HepG2 (cell line): ENCODE measurements around the gene GPATCH11. TPM values are rescaled to one million over a fixed set of nuclear protein-coding genes. Genes with fewer than 3 reads are reported as not detected.

Experiments
- ATAC-seq: fragments of 200-7000 bp; cut with Tn5 transposase; 3 replicates; pipeline ENCODE4 v1.9.1; 2020; ENCODE audit warnings: mild to moderate bottlenecking, moderate library complexity
- BruUV-seq: library from RNA; stranded (reverse); fragments of 400-500 nt; replicated peaks from 2 replicates; lab custom pipeline; 2021; lab: Mats Ljungman, UMichigan
- CTCF ChIA-PET: fragments of 300-600 bp; formaldehyde crosslinking; extraction: SDS; loops from one replicate; lab custom pipeline; 2021; ENCODE audit warnings: low total read pairs, inconsistent platforms, low intra/inter-chr PET ratio; lab: Yijun Ruan, JAX
- POLR2A ChIA-PET: fragments of 350-600 bp; sonication (Branson Sonifier 250); formaldehyde crosslinking; loops from one replicate; lab custom pipeline; 2020; ENCODE audit warnings: antibody characterized with exemption, inconsistent platforms; lab: Yijun Ruan, JAX
- DNase-seq: peaks from one replicate; pipeline ENCODE4 v3.0.0-alpha.2; 2015; ENCODE audit warnings: low spot score
- FAIRE-seq: peaks from 3 replicates; lab custom pipeline; 2011; peaks lifted over from hg19 to GRCh38; lab: Jason Lieb, UNC
- H2AFZ ChIP-seq: one replicate; pipeline ENCODE4 v1.6.1; 2011; ENCODE audit warnings: low read length, inconsistent platforms
- H3K27ac ChIP-seq: fragments of 300-600 bp; 3 replicates; pipeline ENCODE4 v1.8.0; 2011; ENCODE audit warnings: mixed run types, mild to moderate bottlenecking, mixed read lengths, low read length, inconsistent platforms; ENCODE audit not compliant: insufficient read depth; ENCODE audit errors: extremely low read length
- H3K27me3 ChIP-seq, 2 experiments: fragments of 200-600 bp in 1 of 2; 2 replicates in 1 of 2; 3 replicates in 1 of 2; pipeline versions ENCODE4 v1.6.0 to v1.8.0; 2011; ENCODE audit warnings: low read length in 2 of 2, mild to moderate bottlenecking in 2 of 2, moderate library complexity in 2 of 2, inconsistent platforms in 1 of 2; ENCODE audit not compliant: insufficient read depth in 2 of 2, control insufficient read depth in 1 of 2
- H3K36me3 ChIP-seq, 2 experiments: fragments of 200-600 bp in 1 of 2; replicated peaks in 1 of 2; 2 replicates in 1 of 2; 3 replicates in 1 of 2; pipeline versions ENCODE4 v1.5.1 to v1.8.0; 2011; ENCODE audit warnings: low read length in 2 of 2, inconsistent platforms in 1 of 2; ENCODE audit not compliant: insufficient read depth in 2 of 2, control insufficient read depth in 1 of 2
- H3K4me1 ChIP-seq: 2 replicates; pipeline ENCODE4 v1.5.1; 2012; ENCODE audit warnings: low read length, inconsistent platforms; ENCODE audit not compliant: insufficient read depth
- H3K4me2 ChIP-seq: 2 replicates; pipeline ENCODE4 v1.6.0; 2011; ENCODE audit warnings: low read depth, low read length, inconsistent platforms
- H3K4me3 ChIP-seq, 3 experiments: fragments of 200-600 bp in 1 of 3; sonication (generic), shearing (Covaris generic) in 1 of 3; replicated peaks in 1 of 3; 2 replicates each; pipeline ENCODE4 v1.5.1; 2011 to 2016; ENCODE audit warnings: low read length in 3 of 3, inconsistent platforms in 2 of 3, low read depth in 2 of 3, mild to moderate bottlenecking in 2 of 3, control low read depth in 1 of 3, mixed read lengths in 1 of 3; ENCODE audit not compliant: insufficient read depth in 1 of 3
- H3K79me2 ChIP-seq: one replicate; pipeline ENCODE4 v1.6.1; 2011; ENCODE audit warnings: low read length, inconsistent platforms; ENCODE audit not compliant: insufficient read depth
- H3K9ac ChIP-seq: 2 replicates; pipeline ENCODE4 v1.6.0; 2011; ENCODE audit warnings: mild to moderate bottlenecking, low read depth, low read length, inconsistent platforms; ENCODE audit not compliant: insufficient read depth
- H3K9me3 ChIP-seq: 2 replicates; pipeline ENCODE4 v1.5.1; 2012; ENCODE audit warnings: mild to moderate bottlenecking, low read length
- H4K20me1 ChIP-seq: 2 replicates; pipeline ENCODE4 v1.6.0; 2011; ENCODE audit warnings: inconsistent platforms, mild to moderate bottlenecking, low read length, moderate library complexity; ENCODE audit not compliant: insufficient read depth
- CREB3 ChIP-seq: sonication (generic); formaldehyde crosslinking; IDR thresholded peaks from 2 replicates; pipeline ENCODE4 v1.5.0; 2020; ENCODE audit warnings: missing genetic modification reagents
- E2F1 ChIP-seq: sonication (generic); formaldehyde crosslinking; IDR thresholded peaks from 2 replicates; pipeline ENCODE4 v1.5.0; 2020; ENCODE audit warnings: missing genetic modification reagents
- GPN1 ChIP-seq: sonication (generic); formaldehyde crosslinking; IDR thresholded peaks from 2 replicates; pipeline ENCODE4 v1.5.1; 2020; ENCODE audit warnings: missing genetic modification reagents, borderline replicate concordance
- HIVEP1 ChIP-seq: sonication (generic); formaldehyde crosslinking; IDR thresholded peaks from 2 replicates; pipeline ENCODE4 v1.4.0; 2020; ENCODE audit warnings: mild to moderate bottlenecking, missing genetic modification reagents
- MXD1 ChIP-seq: sonication (generic); formaldehyde crosslinking; IDR thresholded peaks from 2 replicates; pipeline ENCODE4 v1.4.0; 2020; ENCODE audit warnings: mild to moderate bottlenecking, missing genetic modification reagents
- PHB2 ChIP-seq: fragments of 450-650 bp; IDR thresholded peaks from 2 replicates; pipeline ENCODE4 v1.6.1; 2018; ENCODE audit not compliant: partially characterized antibody
- SP4 ChIP-seq: sonication (generic); formaldehyde crosslinking; IDR thresholded peaks from 2 replicates; pipeline ENCODE4 v1.8.1; 2023; ENCODE audit warnings: mild to moderate bottlenecking, missing genetic modification reagents
- SSRP1 ChIP-seq: IDR thresholded peaks from 2 replicates; pipeline ENCODE4 v1.6.1; 2016; ENCODE audit warnings: control low read depth
- TEAD2 ChIP-seq: sonication (generic); formaldehyde crosslinking; IDR thresholded peaks from 2 replicates; pipeline ENCODE4 v1.9.0; 2021; ENCODE audit warnings: missing genetic modification reagents
- TSC22D2 ChIP-seq: sonication (generic); formaldehyde crosslinking; IDR thresholded peaks from 2 replicates; pipeline ENCODE4 v1.5.1; 2020; ENCODE audit warnings: missing genetic modification reagents, mild to moderate bottlenecking, borderline replicate concordance
- XBP1 ChIP-seq: sonication (generic); formaldehyde crosslinking; IDR thresholded peaks from 2 replicates; pipeline ENCODE4 v1.5.0; 2020; ENCODE audit warnings: missing genetic modification reagents
- ZNF207 ChIP-seq: fragments of 450-650 bp; IDR thresholded peaks from 2 replicates; pipeline ENCODE4 v1.6.1; 2016; ENCODE audit warnings: antibody characterized with exemption, borderline replicate concordance
- ZNF574 ChIP-seq: sonication (generic); formaldehyde crosslinking; IDR thresholded peaks from 2 replicates; pipeline ENCODE4 v1.4.0; 2020; ENCODE audit warnings: missing genetic modification reagents
- ZNF800 ChIP-seq: sonication (generic); formaldehyde crosslinking; IDR thresholded peaks from 2 replicates; pipeline ENCODE4 v1.4.0; 2020; ENCODE audit warnings: missing genetic modification reagents
- WGBS: methylation state at CpG from one replicate; pipeline ENCODE4 v1.1.6; 2017; ENCODE audit warnings: low lambda C conversion rate; 5-methylcytosine and 5-hydroxymethylcytosine counted together
- in situ Hi-C: cut with HindIII; loops from 2 replicates; pipeline ENCODE4 v1.10.0; 2017; ENCODE audit warnings: low pct_unique_long_range_greater_than_20kb; ENCODE audit not compliant: extremely low pct_ligation_motif_present
- intact Hi-C: fragments of 100-400 bp; cut with micrococcal nuclease; formaldehyde crosslinking; loops from one replicate; pipeline ENCODE4 v1.10.0; 2022; ENCODE audit not compliant: unreplicated experiment
- polyA plus RNA-seq, 8 experiments: library from polyadenylated mRNA; depleted of rRNA in 3 of 8; stranded (reverse) in 7 of 8; unstranded in 1 of 8; fragments of >200 nt; fragmentation: Illumina TruSeq in 4 of 8; extraction: Trizol in 4 of 8; gene quantifications; 2 replicates each; pipeline versions ENCODE4 v1.2.1 to v1.2.3, GENCODE V29; 2011 to 2016; ENCODE audit warnings: low read depth in 4 of 8, missing spikeins in 1 of 8, mixed read lengths in 1 of 8; ENCODE audit not compliant: insufficient read depth in 1 of 8
- total RNA-seq, 5 experiments: library from RNA; depleted of rRNA; stranded (reverse); fragments of >200 nt; fragmentation: Illumina TruSeq; extraction: Trizol; gene quantifications; 2 replicates each; pipeline ENCODE4 v1.2.3, GENCODE V29; 2016; ENCODE audit warnings: low read depth in 1 of 5

The GPATCH11 gene
- total and polyA plus RNA-seq, 2 of the 13 experiments (the other 11 are each of a cell fraction or from before 2014, with no cell fraction given), result 3.8 to 8.7 TPM

GRCh38 chr2:37059841-37060240 lies 24.5 kb upstream of the GPATCH11 start:
- TF ChIP-seq CREB3 (CRISPR knock-in tag), result no peak
- TF ChIP-seq PHB2, result no peak
- no peak for TF ChIP-seq XBP1 (CRISPR knock-in tag)
- TF ChIP-seq GPN1, result no peak
- TF ChIP-seq MXD1, result no peak
- no peak for TF ChIP-seq ZNF800 (CRISPR knock-in tag)
- TF ChIP-seq TEAD2 (CRISPR knock-in tag), result no peak
- TF ChIP-seq TSC22D2, result no peak
- TF ChIP-seq ZNF207, result no peak
- TF ChIP-seq SP4 (CRISPR knock-in tag), result no peak
- TF ChIP-seq E2F1 (CRISPR knock-in tag), result no peak
- no peak for TF ChIP-seq SSRP1 (CRISPR knock-in tag)
- no peak for TF ChIP-seq ZNF574
- no peak for TF ChIP-seq HIVEP1 (CRISPR knock-in tag)
- DNase-seq, result no peak
- no peak overlapping the region for H3K4me3 ChIP-seq
- no peaks in the 10 kb centered on the region for H4K20me1 ChIP-seq
- H3K27ac ChIP-seq, result no peak overlapping the region
- BruUV-seq, result no TSS peak
- 95% methylated on average over 3 of the region's 3 CpGs for WGBS
- ATAC-seq, result no peak
- H3K4me1 ChIP-seq, result no peaks in the 10 kb centered on the region
- H3K27me3 ChIP-seq, result no peaks in the 10 kb centered on the region
- CTCF ChIA-PET, result no interaction called here
- H3K36me3 ChIP-seq, result peaks cover 11 to 52% of the 10 kb centered on the region in 2 experiments
- in situ Hi-C loops, result no loop called here
- H3K9ac ChIP-seq, result no peak overlapping the region
- no peaks in the 10 kb centered on the region for H3K9me3 ChIP-seq
- no peak for FAIRE-seq
- H3K4me2 ChIP-seq, result no peak overlapping the region
- H3K79me2 ChIP-seq, result no peaks in the 10 kb centered on the region
- no peak overlapping the region for H2AFZ ChIP-seq
- POLR2A ChIA-PET, result no interaction called here
- intact Hi-C loops, result no loop called here
